Keratinocyte (primary cell): ENCODE measurements around the gene NKX2-3.

Source experiments
- CTCF ChIP-seq, 3 experiments: IDR thresholded peaks in 1 of 3; conservative IDR thresholded peaks in 1 of 3; optimal IDR thresholded peaks in 1 of 3; 2 replicates in 2 of 3; 3 replicates in 1 of 3; pipeline versions ENCODE3 to v1.5.1; 2011; ENCODE audit warnings: low read length in 3 of 3, mild to moderate bottlenecking in 3 of 3, moderate library complexity in 2 of 3, control low read depth in 1 of 3, inconsistent platforms in 1 of 3; ENCODE audit not compliant: insufficient read depth in 2 of 3; ENCODE audit errors: extremely low read depth in 1 of 3
- EZH2 ChIP-seq: IDR thresholded peaks from one replicate; pipeline ENCODE4 v1.6.1; 2012; ENCODE audit warnings: inconsistent platforms, mild to moderate bottlenecking, low read length, moderate library complexity

GRCh38 chr10:99555825-99556523 is 23.2 kb downstream of the NKX2-3 start:
- TF ChIP-seq CTCF (optimal IDR thresholded peaks at IDR 0.05 in 1 of 3, IDR thresholded peaks at IDR 0.05 in 1 of 3, conservative IDR thresholded peaks at IDR 0.05 in 1 of 3; ENCODE audit: extremely low read depth in 1 of 3, insufficient read depth in 2 of 3, low read length in 3 of 3), result no peak
- TF ChIP-seq EZH2, result no peak
